GM12892 (cell line): Measurements from ENCODE around the gene UBASH3B.
A peak's percentile ranks its signal among the peaks of the same experiment; 100 is the strongest.

ENCODE experiments used
- DNase-seq: peaks from one replicate; pipeline ENCODE4 v3.0.0; 2011; ENCODE audit not compliant: insufficient read length
- FAIRE-seq: peaks from 2 replicates; lab custom pipeline; 2011; peaks lifted over from hg19 to GRCh38; lab: Jason Lieb, UNC
- POLR2A ChIP-seq: IDR thresholded peaks from 2 replicates; pipeline ENCODE4 v1.6.1; 2011; ENCODE audit warnings: low read depth, low read length, control low read depth
- POLR2AphosphoS5 ChIP-seq: IDR thresholded peaks from 2 replicates; pipeline ENCODE4 v1.6.1; 2011; ENCODE audit warnings: low read depth, low read length, control low read depth
- TAF1 ChIP-seq: IDR thresholded peaks from 2 replicates; pipeline ENCODE4 v1.6.1; 2011; ENCODE audit warnings: low read depth, mild to moderate bottlenecking, control low read depth, low read length, borderline replicate concordance

The UBASH3B gene

DNA sequence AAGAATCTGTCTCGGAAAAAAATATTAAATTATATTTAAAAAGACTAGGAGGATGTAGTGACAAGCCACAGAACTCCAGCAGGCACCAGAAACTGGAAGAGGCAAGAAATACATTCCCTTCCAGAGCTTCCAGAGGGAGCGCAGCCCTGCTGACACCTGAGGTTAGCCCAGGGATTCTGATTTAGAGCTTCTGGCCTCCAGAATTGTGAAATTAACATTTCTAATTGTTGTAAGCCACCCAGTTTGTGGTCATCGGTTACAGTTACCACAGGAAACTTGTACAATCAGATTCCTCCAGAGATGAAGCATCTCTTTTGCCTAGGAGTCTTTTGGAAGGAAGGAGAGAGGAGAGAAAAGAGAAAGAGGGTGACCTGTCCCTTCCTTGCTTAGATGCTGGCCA, 6.4 kb upstream of the UBASH3B start:
- TF ChIP-seq TAF1 (no peak), POLR2A (no peak), POLR2AphosphoS5 (no peak)
- FAIRE-seq, result no peak
- DNase-seq, result no peak

DNA sequence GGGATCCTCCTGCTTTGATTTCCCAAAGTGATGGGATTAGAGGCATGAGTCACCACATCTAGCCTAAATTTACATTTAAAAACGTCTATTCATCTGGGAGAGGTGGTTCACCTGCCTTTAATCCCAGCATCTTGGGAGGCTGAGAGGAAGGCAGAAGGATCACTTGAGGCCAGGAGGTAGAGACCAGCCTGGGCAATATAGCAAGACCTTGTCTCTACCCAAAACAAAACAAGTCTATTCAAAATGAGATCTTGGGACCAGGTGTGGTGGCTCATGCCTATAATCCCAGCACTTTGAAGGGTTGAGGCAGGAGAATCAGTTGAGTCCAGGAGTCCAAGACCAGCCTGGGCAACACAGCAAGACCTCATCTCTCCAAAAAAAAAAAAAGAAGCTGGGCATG, 4.9 kb upstream of the UBASH3B start:
- no peak for FAIRE-seq
- DNase-seq, result no peak

DNA sequence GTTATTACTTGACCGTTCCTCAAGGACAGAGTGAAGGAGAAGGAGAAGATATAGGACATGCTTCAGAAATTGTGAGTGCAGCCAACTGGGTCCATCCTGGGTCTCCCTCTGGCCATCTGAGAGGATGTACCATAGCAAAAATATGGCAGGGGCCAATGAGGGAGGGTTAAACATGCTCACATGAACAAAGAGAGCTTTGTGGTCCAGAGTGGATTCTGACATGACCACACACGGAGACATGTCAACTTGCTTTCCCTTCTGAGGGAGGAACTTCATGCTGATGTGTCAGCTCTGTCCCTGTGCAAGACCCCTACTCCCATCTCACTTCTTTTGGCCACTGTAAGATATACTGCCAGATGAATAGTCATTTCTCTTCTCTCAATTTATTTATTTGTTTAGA, 3.0 kb upstream of the UBASH3B start:
- TF ChIP-seq POLR2AphosphoS5 (no peak), POLR2A (no peak), TAF1 (no peak)
- DNase-seq (no peak), FAIRE-seq (no peak)

More for the DNA sequence above, 4.9 kb upstream of the UBASH3B start:
- no peak for TF ChIP-seq POLR2AphosphoS5
- no peak for TF ChIP-seq TAF1
- no peak for TF ChIP-seq POLR2A

DNA sequence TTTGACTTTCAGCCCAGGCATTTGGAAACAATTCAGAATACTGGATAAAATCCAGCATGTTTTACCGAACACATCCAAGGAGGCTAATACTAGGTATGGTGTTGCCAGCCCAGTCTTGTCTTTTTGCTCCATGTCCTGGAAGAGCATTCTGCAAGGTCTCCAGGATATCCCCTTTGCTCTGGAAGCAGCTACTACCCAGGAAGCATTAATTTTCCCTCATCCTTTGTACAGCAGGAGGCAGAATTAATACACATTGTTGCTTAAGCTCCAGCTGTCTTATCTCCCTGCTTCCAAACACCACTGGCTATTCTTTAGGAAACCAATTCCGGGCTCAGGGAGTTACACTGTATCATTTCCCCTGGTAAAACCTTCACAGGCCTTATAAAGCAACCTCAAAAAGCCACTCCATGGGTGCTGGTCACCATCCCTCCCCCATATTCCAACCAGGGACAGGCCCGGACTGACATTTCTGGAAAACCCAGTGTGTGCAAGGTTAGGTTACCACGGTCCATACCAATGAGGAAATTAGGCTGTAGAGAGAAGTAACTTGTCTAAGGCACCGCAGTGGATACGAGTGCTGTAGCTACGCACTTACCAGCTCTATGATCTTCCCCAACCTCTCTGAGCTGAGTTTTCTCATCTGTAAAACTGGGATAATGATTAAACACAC, 1.5 kb upstream of the UBASH3B start:
- TF ChIP-seq POLR2AphosphoS5 (no peak), TAF1 (no peak), POLR2A (no peak)
- DNase-seq, result no peak
- no peak for FAIRE-seq

DNA sequence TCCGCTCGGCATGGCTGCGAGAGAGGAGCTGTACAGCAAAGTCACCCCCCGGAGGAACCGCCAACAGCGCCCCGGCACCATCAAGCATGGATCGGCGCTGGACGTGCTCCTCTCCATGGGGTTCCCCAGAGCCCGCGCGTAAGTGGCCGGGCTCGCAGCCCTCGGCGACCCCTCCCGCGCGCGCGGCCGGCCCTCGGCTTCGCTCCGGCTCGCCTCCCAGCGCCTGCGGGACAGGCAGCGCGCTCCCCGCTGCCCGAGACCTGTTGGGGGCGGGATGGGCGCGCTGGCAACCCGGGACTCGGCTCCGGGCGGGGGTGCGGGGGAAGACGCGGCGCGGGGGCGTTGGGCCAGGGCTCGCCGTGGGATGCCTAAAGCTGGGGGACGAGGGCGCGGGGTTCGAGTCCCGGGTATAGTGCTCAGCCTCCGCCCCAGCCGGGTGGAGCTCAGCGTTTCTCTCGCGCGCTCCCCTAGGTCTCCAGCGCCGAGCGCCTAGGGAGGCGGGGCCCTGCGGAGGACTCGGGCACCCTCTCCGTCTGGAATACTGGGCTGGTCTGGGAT, 630 bp downstream of the UBASH3B start:
- TF ChIP-seq POLR2AphosphoS5 (no peak), TAF1 (no peak), POLR2A (no peak)
- FAIRE-seq, result no peak
- DNase-seq, result peak; percentile 42

DNA sequence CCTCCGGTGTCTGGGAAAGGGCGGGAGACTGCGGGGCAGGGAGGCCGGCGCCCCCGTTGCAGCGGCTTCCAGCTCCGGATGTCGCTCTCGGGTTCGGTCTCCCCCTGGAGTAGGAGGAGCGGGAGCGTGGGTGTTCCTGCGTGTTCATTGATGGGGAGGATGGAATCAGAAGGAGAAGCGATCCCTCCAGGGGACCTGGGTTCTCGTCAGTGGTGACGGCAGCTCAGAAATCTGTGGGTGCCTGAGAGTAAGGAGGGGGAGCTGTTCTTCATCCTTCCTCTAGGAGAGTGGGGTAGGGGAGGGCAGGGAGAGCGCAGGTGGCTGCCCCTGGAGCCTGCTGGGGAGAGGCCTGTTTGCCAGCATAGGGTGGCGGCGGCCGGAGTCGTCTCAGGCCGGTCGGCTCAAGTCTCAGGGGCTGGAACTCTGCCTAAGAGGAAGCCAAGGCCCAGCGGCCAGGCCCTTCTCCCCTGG, 1.1 kb downstream of the UBASH3B start:
- peak; percentile 95 for FAIRE-seq
- TF ChIP-seq TAF1, result no peak
- no peak for TF ChIP-seq POLR2A
- no peak for TF ChIP-seq POLR2AphosphoS5
- peak; percentile 40 for DNase-seq

DNA sequence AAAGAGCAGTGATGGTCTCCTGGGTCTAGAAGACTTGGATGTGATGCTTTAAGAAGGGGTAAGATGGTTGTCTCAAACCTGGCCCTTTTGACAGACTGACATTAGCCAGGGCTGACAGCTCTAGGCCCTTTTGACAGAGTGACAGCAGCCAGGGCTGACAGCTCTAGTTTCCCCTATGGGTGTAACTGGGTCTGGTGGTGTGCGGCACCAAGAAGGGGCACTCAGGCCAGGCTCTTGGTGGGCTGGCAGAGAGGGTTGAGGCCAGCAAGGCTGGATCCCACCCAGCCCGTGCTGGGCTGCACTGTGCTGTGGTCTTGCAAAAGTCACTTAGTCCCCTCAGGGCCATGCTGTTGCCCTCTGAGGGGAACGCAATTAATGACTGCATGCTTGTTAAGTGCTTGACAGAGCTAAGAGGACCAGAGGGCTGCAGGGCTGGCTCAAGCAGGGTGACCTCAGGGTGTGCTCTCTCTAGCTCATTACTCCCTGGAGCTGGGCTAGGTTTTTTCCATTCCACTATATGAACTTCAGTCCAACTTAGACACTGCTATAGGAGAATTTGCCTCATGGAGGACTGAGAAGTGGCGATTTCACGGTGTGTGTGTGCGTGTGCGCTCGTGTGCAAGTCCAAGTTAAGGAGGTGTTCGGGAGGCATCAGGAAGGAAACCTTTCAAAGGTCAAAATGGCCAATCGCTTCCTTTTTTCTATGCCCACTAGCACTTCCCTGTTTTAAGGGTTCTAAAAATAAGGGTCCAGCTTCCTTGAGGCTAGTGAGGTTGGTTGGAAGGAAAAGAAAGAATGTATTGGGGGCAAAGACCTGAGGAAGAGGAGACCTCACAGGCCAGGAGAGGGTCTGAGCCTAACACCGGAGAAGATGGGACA, 4.4 kb downstream of the UBASH3B start:
- no peak for FAIRE-seq
- DNase-seq, result no peak

DNA sequence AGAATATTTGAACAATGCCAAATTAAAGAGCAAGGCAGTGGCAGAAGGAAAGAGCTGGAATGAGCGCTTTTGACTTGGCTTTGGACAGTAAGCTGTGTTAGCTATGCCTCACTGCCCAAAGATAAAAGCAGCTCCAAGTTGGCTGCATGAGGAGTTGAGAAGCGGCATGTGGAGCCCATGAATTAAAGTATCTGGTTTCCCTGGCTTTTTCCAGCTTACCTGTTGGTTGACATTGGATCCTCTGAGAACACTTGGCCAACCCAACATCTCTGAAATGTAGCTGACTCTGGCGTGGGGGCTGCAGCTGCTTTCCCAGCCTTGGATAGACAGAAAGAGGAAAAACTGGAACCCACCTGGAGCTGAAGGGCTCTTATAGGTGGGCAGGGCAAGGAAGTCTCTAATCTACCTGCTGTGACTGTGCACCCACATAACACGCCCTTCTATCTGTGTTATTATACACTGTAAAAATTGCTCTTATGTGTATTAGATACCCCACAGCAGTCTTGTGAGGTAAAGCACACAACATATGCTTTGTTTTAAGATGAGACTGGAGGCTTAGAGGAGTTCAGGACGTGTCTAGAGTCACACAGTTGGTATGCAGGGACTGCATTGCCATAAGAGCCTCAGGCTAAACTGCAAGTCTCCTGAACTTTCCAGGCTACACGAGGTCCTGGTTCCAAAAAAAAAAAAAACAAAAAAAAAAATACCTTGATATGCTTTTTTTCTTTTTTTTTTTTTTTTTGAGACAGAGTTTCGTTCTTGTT, 5.8 kb downstream of the UBASH3B start:
- FAIRE-seq, result peak; percentile 77
- TF ChIP-seq POLR2AphosphoS5 (no peak), TAF1 (no peak), POLR2A (no peak)
- no peak for DNase-seq

More for the DNA sequence above, 4.4 kb downstream of the UBASH3B start:
- no peak for TF ChIP-seq TAF1
- TF ChIP-seq POLR2AphosphoS5, result no peak
- no peak for TF ChIP-seq POLR2A

DNA sequence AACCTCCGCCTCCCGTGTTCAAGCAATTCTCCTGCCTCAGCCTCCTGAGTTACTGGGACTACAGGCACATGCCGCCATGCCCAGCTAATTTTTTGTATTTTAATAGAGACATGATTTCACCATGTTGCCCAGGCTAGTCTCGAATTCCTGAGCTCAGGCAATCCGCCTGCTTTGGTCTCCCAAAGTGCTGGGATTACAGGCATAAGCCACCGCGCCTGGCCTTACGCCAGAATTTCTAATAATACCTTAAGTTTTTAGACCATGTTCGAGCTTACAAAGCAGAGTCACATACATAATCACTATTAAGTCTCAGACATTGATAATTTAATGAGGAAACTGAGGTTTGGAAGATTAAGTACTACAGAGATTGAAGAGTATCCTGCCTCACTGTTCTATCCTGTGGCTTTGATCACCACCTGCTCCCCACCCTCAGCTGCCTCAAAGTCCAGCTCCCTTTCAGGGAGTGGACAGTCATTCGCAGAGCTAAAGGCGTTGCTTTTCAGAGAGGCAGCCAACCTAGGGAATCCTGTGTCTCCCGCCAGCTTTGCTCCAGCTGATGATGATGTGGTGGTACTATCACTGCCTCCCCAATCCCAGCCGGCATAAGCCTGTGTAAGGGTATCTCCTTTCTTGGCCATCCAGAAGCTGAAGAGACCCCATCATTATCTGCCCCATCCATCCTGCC, 7.7 kb downstream of the UBASH3B start:
- TF ChIP-seq POLR2A (no peak), TAF1 (no peak), POLR2AphosphoS5 (no peak)
- FAIRE-seq, result no peak

DNA sequence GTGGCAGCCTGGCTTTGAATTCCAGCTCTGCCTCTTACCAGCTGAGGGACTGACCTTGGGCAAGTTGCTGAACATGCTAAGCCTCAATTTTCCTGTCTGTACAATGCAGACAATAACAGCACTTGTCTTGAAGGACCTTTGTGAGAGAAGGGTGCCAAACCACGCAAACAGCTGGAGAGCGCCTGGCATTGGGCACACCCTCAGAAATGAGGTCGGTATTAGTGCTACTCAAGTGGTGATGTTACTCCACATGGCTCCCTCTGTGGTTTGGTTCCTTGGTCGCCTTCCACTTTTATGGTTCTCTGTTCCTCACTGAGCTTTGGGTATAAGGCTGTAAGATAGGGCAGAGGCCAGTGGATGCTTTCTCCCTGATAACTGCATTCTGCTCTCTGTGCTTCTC, 8.2 kb downstream of the UBASH3B start:
- TF ChIP-seq POLR2A (no peak), TAF1 (no peak), POLR2AphosphoS5 (no peak)
- DNase-seq (no peak), FAIRE-seq (peak; percentile 69)

More for the DNA sequence above, 7.7 kb downstream of the UBASH3B start:
- DNase-seq, result no peak
